ENCODE measurements around the gene APBA2.
A peak's percentile ranks its signal among the peaks of the same experiment; 100 is the strongest.
"Not testable (repeated sequence)": the region's sequence is repeated elsewhere in the genome, so short reads cannot be mapped to it uniquely, and the experiment has no call there.

APBA2 gene

DNA sequence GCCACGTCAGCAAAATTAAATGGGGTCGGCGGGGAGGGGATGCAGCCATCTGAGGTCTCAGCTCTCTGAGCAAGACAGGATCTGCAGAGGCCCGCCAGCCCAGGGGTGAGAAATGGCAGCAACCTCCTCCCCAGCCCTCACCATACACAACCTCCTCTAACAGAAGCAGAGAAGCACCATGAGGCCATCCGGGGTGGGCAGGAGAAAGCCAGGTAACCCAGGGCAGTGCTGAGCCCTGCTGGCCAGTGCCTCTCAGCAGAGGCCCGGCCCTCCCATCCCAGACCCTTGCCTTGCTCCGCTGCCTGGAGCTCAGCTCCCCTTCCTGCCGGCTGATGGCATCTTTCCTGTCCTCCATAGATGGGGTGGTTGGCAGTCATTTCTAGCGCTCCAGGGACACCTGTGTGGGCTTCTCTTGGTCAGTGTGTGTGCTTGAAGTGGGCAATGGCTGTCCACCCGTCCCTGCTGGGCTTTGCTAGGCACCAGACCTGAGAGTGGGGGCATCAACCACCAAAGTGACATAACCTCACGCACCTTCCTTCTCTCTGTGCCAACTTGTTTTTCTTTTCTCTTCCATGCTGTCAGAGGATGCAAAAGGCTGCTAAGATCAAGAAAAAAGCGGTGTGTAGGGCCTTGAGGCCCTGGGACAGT lies 208.0 kb downstream of the APBA2 start:
- DNase-seq, result no peak

DNA sequence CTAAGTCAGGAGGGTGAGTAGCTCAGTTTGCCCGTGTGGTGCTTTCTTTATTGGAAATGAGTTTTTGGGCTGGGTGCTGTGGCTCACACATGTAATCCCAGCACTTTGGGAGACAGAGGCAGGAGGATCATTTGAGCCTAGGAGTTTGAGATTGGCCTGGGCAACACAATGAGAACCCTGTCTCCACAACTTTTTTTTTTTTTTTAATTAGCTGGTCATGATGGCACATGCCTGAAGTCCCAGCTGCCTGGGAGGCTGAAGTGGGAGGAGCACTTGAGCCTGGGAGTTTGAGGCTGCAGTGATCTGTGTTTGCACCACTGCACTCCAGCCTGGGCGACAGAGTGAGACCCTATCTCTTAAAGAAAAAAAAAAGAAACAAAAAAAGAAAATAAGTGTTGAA lies 208.9 kb downstream of the APBA2 start:
- DNase-seq, result peak; percentile 4

DNA sequence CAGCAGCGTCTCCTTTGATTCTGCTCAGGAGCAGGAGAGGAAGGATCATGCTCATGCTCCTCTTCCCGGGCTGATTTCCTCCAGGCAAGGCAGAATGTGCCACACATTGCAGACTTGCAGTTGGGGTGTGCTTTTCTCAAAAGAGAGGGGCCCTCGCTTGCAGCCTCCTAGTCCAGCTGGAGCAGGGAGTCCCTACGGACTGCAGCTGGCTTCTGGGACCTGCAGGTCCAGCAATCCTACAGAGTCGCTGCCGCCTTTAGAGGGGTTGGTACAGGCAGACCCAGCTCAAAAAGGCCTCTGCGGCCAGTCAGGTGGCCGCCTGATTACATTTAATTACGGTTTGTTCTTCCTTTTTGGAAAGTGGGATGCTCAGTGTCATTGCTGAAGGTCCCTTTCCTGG lies 210.0 kb downstream of the APBA2 start:
- no peak for DNase-seq

DNA sequence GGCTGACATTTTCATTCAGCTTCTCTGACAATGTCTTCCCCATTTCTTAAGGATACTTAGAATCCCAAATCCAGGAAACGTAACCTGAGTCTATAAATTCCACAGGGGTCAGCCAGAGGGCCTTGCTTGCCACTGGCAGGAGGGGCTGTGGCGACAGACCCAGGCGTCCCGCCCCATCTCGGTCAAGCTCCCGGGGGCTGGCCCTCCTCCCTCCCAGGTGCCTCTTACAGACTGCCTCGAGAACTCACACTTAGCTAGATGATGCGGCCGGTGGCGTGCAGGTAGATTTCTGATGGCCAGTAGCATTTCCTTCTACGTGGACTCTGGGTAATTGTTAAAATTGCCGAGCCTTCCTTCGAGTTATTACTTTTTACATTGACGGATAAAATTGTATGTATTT lies 211.4 kb downstream of the APBA2 start:
- DNase-seq, result no peak

DNA sequence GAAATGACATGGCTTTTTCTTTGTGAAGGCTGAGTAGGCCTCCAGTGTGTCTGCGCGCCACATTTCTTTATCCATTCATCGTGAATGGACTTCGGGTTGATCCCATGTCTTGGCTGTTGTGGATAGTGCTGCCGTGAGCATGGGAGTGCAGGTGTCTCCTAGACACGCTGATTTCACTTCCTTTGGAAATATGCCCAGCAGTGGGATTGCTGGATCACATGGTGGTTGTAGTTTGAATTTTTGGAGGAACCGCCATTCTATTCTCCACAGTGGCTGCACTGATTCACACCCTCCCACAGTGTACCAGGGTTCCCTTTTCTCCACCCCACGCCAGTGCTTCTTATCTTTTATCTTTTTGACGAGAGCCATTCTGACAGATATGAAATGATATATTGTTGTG lies 212.2 kb downstream of the APBA2 start:
- no peak for DNase-seq

DNA sequence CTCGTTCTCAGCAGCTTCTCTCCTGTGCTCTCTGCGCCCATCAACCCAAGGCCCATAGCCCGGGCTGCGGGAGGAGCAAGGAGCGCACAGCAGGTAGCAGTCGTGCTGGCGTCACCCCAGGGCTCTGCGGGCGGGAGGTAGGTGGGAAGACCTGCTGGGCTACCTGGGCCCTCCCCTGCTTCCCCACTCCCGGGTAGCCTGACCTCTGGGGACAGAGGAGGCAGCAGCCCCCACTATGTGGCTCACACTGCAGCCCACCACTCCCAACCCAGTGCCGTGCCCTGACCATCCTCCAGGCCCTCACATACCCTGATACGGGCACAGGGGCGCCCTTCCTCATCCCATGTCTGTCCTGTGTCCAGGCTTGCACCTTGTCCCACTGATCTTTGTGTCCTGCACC lies 212.9 kb downstream of the APBA2 start:
- DNase-seq, result no peak

DNA sequence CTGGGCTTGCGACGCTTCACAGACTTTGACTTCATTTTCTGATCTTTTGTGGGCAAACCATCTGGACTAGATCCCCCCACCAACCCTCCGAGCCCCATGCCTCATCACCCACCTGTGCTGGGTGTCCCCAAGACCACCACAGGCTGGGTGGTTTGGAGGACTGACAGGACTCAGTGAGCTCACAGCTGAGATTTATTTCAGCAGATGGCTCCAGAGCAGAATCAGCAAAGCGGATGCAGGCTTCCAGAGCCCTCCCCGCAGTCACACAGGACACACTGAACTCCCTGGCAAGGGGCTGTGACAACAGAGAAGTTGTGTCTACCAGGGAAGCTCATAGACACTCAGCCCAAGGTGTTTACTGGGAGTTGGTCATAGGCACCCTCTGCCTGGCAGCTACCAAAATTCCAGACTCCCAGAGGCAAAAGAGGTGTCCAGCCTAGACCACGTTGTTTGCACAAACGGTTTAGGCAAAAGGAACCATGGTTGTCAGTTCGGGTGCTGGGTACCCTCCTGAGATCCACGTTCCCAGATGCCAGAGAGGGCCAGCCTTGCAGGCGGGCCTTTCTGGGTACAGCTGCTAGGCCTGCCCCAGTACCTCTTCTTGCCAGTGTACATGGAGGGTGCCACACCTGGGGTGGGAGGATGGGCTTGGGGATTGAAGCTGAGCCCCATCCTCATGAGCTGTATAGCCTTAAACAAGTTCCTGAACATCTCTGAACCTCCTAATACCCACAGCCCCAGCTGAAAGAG lies 213.5 kb downstream of the APBA2 start:
- no peak for DNase-seq

DNA sequence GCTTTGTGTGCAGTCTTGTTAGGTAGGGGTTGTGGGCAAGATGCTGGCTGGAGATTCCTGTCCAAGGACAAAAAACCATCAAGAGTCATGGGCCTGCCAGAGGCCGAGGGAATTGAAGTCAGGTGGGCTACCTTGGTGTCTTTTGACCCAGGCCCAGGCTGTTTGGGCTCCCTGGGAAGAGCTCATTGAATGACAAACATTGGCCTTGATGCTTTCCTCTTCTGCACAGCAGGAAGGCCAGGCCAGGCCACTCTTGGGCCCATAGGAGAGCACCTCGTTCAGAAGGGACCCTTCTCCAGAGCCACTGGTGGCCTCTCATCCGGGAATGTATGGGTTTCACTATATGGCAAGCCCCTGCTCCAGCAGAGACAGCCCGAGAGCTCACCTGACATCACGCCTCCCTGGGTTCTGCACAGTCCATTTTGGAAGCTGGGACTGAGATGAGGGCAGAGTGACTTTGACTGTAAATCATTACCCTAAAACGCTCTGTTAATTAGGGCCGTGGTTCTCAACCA lies 214.8 kb downstream of the APBA2 start:
- DNase-seq, result no peak

DNA sequence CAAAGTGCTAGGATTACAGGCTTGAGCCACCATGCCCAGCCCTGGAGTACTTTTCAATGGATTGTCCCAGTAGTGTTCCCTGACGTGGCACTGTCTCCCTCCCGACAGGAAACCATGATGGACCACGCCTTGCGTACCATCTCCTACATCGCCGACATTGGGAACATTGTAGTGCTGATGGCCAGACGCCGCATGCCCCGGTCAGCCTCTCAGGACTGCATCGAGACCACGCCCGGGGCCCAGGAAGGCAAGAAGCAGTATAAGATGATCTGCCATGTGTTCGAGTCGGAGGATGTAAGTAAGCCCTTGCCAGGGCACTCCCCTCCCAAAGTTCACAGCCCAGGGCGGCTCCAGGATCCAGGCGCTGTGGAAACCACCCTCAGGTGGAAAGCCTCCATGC lies 215.7 kb downstream of the APBA2 start:
- no peak for DNase-seq

DNA sequence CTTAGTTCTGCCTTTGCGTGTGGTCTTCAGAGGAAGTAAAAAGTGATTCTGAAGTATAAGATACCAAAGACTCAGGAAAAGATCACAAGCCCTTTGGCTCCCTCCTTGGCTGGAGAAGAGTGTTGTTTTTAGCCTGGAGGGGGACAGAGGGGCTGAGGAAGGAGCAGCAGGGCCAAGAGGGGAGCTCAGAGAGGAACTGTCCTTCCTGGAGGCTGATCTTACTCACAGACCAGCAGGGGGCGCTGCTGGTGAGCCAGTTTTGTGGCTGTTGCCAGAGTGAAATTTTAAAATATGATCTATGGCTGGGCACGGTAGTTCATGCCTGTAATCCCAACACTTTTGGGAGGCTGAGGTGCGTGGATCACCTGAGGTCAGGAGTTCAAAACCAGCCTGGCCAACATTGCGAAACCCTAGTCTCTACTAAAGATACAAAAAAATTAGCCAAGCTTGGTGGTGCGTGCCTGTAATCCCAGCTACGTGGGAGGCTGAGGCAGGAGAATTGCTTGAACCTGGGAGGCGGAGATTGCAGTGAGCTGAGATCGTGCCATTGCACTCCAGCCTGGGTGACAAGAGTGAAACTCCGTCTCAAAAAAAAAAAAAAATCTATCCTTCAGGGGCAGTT lies 216.5 kb downstream of the APBA2 start:
- DNase-seq, result not testable (repeated sequence)

DNA sequence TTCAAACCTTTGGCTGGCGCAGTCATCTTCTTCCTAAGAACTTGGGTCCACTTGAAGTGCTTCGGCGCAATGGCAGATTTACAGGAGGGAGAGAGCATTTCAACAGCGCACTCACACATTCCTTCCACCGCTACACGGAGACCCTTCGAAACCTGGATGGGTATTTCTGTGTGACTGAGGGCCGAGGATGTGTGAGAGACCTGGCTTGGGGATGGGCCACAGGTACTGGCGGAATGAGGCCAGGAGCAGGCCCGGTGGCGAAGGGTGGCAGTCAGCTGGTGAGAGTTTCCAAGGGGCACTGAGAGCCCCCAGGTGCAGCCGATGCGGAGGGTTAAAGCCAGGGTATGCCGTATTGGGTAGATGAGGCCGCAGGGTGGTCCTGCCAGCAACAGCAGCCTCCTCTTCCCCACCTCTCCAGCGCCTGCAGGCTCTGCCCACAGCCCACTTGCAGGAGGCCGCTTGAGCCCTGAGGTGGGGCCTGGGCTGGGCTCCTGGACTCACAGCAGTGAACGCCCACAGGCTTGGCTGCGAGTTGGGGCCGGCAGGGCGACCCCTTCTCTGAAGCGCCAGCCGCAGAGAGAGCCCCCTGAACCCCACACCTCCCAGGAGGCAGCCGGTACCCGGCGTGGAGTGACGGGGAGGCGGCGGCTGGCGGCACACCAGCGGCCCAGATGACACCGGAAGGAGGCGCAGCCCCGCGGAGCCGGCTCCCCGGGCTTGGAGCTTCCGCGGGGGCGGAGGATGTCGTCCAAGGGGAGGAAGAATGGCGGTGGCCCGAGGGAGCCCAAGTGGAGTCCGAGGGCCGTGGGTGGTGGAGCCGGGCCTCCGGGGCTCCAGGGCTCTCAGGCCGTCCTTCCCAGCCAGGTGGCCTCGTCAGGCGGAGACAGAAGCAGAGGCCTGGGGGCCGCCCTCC lies 217.4 kb downstream of the APBA2 start:
- DNase-seq, result no peak

DNA sequence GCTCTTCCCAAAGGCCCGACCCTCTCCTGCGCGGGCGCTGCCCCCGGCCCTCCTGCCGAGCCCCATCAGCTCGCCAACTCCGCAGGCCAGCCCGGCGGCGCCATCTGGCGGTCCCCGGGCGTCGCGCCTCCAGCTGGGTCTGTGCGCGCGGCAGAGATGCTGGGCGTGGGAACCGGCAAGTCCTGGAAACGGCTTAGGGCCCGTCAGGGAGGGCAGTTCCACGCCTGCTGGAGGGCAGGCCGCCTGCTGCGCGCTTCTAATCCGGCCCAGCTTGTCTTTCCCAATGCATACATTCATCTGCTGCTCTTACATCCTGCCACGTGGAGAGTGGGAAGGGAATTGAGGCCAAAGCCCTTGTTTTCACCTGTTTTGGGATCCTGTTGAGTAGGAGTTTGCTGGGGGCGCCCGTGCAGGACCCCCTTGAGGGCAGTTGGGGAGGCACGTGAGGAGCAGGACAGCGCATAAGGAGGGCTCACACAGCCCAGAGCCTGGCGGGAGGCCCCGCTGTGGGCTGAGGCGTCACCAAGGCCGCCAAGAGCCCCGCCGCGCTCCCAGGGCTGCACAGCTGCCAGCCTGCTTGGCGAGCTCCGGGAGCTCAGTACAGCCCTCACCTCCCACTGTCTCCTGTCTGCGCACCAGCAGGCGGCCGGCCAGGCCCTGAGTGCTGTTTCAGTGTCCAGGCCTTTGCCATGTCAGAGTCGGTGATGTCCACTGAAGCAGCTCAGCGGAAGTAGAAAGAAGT lies 218.2 kb downstream of the APBA2 start:
- DNase-seq, result no peak

DNA sequence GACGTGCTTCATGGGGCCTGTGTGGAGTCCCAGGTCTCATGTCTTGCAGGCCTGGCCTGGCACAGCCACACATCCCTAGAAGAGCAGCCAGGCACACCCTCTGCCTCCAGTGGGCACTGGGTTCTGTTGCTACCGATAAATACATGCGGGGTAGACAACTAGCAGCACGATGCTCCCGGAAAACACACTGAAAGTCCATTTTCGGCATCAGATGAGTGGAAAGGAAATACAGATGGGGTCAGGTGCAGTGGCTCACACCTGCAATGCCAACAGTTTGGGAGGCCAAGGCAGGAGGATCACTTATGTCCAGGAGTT lies 218.7 kb downstream of the APBA2 start:
- DNase-seq, result no peak

DNA sequence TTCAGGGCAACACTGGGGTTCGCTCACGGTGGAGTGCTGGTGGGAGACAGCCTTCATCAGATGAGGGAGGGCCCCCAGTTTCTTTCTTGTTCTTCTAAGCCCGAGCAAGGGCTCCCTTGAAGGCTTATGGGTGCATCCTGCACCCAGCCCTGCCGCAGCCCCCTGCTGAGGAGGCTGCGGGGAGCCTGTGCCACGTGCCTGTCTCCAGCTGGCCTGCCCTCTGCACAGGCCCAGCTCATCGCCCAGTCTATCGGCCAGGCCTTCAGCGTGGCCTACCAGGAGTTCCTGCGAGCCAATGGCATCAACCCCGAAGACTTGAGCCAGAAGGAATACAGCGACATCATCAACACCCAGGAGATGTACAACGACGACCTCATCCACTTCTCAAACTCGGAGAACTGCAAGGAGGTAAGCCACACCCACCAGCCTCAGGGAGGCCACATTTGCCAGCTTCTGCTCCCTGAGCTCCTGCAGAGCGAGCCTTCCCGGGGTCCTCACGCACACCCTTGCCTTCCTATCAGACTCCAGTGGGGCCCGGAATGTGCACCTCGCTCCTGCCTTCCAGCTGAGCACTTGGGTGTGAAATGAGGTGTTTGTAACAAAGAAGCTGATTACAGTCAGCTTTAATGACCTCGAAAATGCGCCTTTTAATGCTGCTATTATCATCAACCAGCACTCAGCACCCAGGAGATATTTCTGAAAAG lies 219.5 kb downstream of the APBA2 start:
- no peak for DNase-seq

DNA sequence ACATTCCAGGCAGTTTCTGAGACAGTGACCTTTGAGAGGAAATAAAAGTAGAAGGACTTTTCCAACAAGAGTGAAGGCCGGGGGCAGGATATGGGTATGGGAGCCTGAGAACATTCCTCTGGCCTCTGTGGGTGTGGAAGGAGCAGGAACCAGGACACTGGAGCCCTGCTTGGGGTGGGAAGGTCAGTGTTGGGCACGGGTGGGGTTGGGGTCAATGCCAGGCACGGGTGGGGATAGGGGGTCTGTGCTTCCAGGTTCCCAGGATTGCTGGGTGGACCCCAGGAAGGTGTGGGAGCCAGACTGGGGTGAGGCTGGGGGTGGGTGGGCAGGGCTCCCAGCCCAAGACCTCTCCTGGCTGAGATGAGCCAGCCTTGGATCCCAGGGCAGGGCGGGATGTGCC lies 220.3 kb downstream of the APBA2 start:
- no peak for DNase-seq

DNA sequence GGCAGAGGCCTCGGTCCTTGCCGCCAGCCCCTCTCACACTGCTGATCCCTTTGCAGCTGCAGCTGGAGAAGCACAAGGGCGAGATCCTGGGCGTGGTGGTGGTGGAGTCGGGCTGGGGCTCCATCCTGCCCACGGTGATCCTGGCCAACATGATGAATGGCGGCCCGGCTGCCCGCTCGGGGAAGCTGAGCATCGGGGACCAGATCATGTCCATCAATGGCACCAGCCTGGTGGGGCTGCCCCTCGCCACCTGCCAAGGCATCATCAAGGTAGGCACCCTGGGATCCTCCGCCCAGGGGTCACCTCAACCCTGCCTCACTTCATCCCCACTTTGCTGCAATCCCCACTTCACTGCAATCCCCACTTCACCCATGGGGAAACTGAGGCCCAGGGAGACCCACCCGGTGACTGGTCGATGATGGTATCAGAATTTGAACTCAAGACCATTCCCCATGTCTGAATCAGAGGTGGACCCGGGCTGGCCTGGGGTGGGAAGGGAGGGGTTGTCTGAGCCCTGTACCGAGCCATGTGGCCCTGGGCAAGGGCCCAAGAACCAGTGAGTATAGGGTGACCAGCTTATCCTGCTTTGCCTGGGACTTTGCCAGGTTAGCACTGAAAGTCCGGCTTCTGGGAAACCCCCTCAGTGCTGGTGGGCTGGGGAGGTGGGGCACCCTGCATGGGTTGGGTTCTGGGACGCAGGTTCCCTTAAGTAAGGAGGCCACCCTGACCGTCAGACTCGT lies 220.9 kb downstream of the APBA2 start:
- no peak for DNase-seq

DNA sequence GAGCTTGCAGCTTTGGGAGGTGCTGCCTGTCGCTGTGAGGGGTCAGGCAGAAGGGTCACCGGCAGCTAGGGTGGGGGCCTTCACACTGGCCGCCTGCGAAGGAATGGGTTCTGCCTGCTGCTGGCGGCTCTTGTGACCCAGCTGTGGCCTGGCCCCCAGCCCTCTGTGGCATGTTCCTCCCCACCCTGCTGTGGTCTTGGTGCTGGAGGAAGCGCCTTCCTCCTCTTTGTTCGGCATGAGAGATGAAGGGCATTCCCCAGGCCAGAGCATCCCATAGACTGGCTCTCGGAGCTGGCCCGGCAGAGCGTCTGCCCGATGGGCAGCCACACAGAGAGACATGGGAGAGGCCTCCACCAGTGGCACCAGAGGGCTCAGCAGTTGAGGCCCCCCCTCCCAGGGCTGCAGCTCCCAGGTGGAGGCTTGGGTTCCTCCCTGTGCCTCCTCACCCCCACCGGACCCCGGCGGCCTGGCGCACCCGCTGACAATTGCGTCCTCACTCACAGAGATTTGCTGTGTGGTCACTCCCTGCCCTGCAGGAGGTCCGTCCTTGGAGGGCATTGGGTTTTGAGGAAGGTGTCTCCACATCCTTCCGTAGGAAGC lies 221.6 kb downstream of the APBA2 start:
- no peak for DNase-seq

DNA sequence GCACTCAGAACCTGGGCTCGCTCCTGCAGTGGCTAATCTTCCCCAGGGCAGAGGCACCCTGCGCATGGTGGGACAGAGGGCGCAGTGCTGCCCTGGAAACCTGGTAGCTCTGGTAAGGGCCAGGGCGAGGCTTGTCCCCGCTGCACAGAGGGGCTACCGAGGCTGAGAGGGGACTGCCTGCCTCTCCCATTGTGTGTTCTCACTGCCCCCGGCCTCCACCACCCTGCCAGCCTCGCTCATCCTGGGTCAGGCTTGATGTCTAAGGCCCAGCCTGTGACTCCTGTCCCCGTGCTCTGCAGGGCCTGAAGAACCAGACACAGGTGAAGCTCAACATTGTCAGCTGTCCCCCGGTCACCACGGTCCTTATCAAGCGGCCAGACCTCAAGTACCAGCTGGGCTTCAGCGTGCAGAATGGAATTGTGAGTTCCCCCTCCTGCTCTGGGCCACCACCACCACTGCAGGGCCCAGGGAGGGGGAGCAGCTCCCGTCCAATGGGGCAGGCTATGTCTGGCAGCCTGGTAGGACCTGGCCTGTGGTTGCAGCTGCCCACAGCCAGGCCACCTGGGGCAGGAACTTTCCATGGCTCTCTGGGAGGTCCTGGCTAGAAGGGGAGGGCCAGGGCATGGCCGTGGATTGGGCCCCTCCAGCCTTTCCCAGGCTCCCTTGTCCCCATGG lies 222.3 kb downstream of the APBA2 start:
- no peak for DNase-seq

DNA sequence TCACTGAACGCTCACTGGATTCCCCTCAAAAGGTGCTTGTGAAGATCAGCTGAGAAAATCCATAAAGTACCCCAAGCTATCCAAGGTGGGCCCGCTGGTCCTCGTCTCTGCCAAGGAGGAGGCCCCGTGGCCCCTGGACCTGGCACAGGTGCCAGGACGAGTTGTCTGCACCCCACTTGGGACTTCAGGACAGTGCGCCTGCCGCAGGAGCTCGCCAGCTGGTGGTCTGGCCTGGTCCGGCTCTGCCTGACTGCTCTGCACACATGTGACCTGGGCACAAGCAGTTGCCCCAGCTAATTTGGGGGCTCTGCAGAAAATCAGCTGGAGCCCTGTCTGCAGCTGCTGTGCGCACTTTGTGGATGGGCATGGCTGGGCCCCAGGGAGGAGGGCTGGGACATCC lies 224.0 kb downstream of the APBA2 start:
- DNase-seq, result no peak

DNA sequence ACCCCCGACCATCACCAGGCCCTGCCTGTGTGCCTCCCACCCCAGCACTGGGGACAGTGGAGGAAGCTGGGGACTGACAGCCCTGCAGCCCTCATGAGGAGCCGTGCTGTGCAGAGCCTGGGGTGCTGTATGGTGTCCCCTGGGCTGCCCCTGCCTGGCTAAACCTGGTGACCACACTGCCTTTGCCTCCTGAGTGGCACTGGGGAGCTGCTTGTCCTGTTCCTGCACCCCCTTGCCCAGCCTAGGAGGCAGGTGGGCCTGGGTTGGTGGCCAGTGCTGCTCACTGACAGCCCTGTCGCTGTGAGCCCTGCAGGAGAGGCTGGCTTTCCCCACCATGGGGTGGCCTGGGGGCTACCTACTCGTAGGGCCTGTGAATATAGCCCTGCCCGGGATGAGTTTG lies 224.4 kb downstream of the APBA2 start:
- no peak for DNase-seq
